Right atrium auricular region (tissue), 2 donors: Measurements from ENCODE around the gene DMRT1. TPM values are rescaled to one million over a fixed set of nuclear protein-coding genes. Genes with fewer than 3 reads are reported as not detected.
A peak's percentile ranks its signal among the peaks of the same experiment; 100 is the strongest.

Experiments
- DNase-seq: peaks from one replicate; pipeline ENCODE4 v3.0.0-alpha.2; 2019; ENCODE audit warnings: low spot score
- H3K27ac ChIP-seq, 2 donors: fragments of 200-600 bp; sonication (generic); 1 replicate in 1 of 2; 2 replicates in 1 of 2; pipeline ENCODE4 v1.5.1; 2016 to 2019
- H3K27me3 ChIP-seq, 2 donors: fragments of 200-600 bp; sonication (generic); one replicate each; pipeline versions ENCODE4 v1.5.1 to v1.6.0; 2017 to 2019
- H3K36me3 ChIP-seq: fragments of 200-600 bp; sonication (generic); one replicate; pipeline ENCODE4 v1.5.1; 2016
- H3K4me1 ChIP-seq, 2 donors: fragments of 200-600 bp; sonication (generic); one replicate each; pipeline versions ENCODE4 v1.5.1 to v1.6.0; 2017 to 2019
- H3K4me3 ChIP-seq, 2 donors: fragments of 200-600 bp; sonication (generic); 1 replicate in 1 of 2; 2 replicates in 1 of 2; pipeline ENCODE4 v1.5.1; 2017 to 2019; ENCODE audit warnings: mild to moderate bottlenecking in 1 of 2, moderate library complexity in 1 of 2
- H3K9me3 ChIP-seq, 2 donors: fragments of 200-600 bp; sonication (generic); one replicate each; pipeline ENCODE4 v1.5.1; 2019
- total RNA-seq, 2 donors: library from RNA; depleted of rRNA; stranded (reverse); fragments of >200 nt; gene quantifications; one replicate each; pipeline ENCODE4 v1.1.0, GENCODE V29; 2016
- TF ChIP-seq, protein P1 (sequence below), 2 donors: fragments of 200-600 bp; sonication (generic); IDR thresholded peaks; one replicate each; pipeline ENCODE4 v1.5.1; 2019; ENCODE audit warnings: antibody characterized with exemption in 2 of 2

Gene DMRT1
- total RNA-seq, 2 donors from 2014 or later = not detected

GRCh38 chr9:1018121-1018520 lies 176.6 kb downstream of the DMRT1 start:
- Histone ChIP-seq H3K27me3 (no peaks in the 10 kb centered on the region), H3K9me3 (peaks cover 0 to 11% of the 10 kb centered on the region in 2 donors)

More at GRCh38 chr9:1018121-1018520, 176.6 kb downstream of the DMRT1 start:
- Histone ChIP-seq H3K4me1 (no peaks in the 10 kb centered on the region), H3K4me3 (no peak overlapping the region), H3K36me3 (no peaks in the 10 kb centered on the region), H3K27ac (no peak overlapping the region)
- no peak for DNase-seq
- TF ChIP-seq, protein P1, sequence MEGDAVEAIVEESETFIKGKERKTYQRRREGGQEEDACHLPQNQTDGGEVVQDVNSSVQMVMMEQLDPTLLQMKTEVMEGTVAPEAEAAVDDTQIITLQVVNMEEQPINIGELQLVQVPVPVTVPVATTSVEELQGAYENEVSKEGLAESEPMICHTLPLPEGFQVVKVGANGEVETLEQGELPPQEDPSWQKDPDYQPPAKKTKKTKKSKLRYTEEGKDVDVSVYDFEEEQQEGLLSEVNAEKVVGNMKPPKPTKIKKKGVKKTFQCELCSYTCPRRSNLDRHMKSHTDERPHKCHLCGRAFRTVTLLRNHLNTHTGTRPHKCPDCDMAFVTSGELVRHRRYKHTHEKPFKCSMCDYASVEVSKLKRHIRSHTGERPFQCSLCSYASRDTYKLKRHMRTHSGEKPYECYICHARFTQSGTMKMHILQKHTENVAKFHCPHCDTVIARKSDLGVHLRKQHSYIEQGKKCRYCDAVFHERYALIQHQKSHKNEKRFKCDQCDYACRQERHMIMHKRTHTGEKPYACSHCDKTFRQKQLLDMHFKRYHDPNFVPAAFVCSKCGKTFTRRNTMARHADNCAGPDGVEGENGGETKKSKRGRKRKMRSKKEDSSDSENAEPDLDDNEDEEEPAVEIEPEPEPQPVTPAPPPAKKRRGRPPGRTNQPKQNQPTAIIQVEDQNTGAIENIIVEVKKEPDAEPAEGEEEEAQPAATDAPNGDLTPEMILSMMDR (IDR thresholded peaks at IDR 0.05) = peak in 1 of 2 donors; percentile 48

Other genes starting within 250 kb of the DMRT1 start
- not detected for gene DMRT3, start 135.0 kb downstream of the DMRT1 start, total RNA-seq
- not detected for gene DMRT2, start 208.7 kb downstream of the DMRT1 start, total RNA-seq